OCI-LY1 (cell line): ENCODE results near the gene KCNT1.

Experiments
- H2AFZ ChIP-seq: fragments of 200-600 bp; sonication (generic), shearing (Covaris generic); 2 replicates; pipeline ENCODE4 v1.6.0; 2014; ENCODE audit warnings: antibody characterized with exemption, mild to moderate bottlenecking, low read length
- H3F3A ChIP-seq: fragments of 200-600 bp; sonication (generic), shearing (Covaris generic); 2 replicates; pipeline ENCODE4 v1.6.0; 2014; ENCODE audit warnings: mild to moderate bottlenecking, antibody characterized with exemption, low read length, moderate library complexity; ENCODE audit not compliant: insufficient read depth
- H3K27ac ChIP-seq: fragments of 200-600 bp; sonication (generic); 2 replicates; pipeline ENCODE4 v1.5.1; 2014; ENCODE audit warnings: low read length, mixed run types, mild to moderate bottlenecking, low read depth; ENCODE audit not compliant: poor library complexity, severe bottlenecking
- H3K27me3 ChIP-seq: fragments of 200-600 bp; sonication (generic); 2 replicates; pipeline ENCODE4 v1.6.0; 2014; ENCODE audit warnings: antibody characterized with exemption, mild to moderate bottlenecking, low read length, moderate library complexity; ENCODE audit not compliant: insufficient read depth
- H3K36me3 ChIP-seq: fragments of 200-600 bp; sonication (generic); 2 replicates; pipeline ENCODE4 v1.6.1; 2014; ENCODE audit warnings: mild to moderate bottlenecking, antibody characterized with exemption, low read length, moderate library complexity, mixed read lengths; ENCODE audit not compliant: insufficient read depth
- H3K4me1 ChIP-seq: fragments of 200-600 bp; sonication (generic); 2 replicates; pipeline ENCODE4 v1.5.1; 2014; ENCODE audit warnings: mild to moderate bottlenecking, low read length, moderate library complexity; ENCODE audit not compliant: insufficient read depth, severe bottlenecking
- H3K4me2 ChIP-seq: fragments of 200-600 bp; sonication (generic), shearing (Covaris generic); 2 replicates; pipeline ENCODE4 v1.6.1; 2014; ENCODE audit warnings: low read length
- H3K4me3 ChIP-seq: fragments of 200-600 bp; sonication (generic); 2 replicates; pipeline ENCODE4 v1.5.1; 2014; ENCODE audit warnings: low read length, low read depth, mild to moderate bottlenecking, mixed read lengths; ENCODE audit not compliant: poor library complexity, severe bottlenecking
- H3K79me2 ChIP-seq: fragments of 200-600 bp; shearing (Covaris generic); 2 replicates; pipeline ENCODE4 v1.6.1; 2016; ENCODE audit warnings: mixed run types, low read length, mixed read lengths; ENCODE audit not compliant: insufficient read depth
- H3K9ac ChIP-seq: fragments of 200-600 bp; sonication (generic), shearing (Covaris generic); 2 replicates; pipeline ENCODE4 v1.6.1; 2014; ENCODE audit warnings: mild to moderate bottlenecking, low read length, mixed read lengths
- H3K9me2 ChIP-seq: fragments of 200-600 bp; sonication (generic), shearing (Covaris generic); 2 replicates; pipeline ENCODE4 v1.6.1; 2014; ENCODE audit warnings: low read depth, mild to moderate bottlenecking, low read length, mixed read lengths
- H3K9me3 ChIP-seq: fragments of 200-600 bp; shearing (Covaris generic); 2 replicates; pipeline ENCODE4 v1.6.1; 2014; ENCODE audit warnings: low read length, mixed read lengths
- H4K20me1 ChIP-seq: fragments of 200-600 bp; sonication (generic), shearing (Covaris generic); 2 replicates; pipeline ENCODE4 v1.6.0; 2016; ENCODE audit warnings: mild to moderate bottlenecking, low read length; ENCODE audit not compliant: insufficient read depth
- EZH2 ChIP-seq: fragments of 200-600 bp; sonication (generic), shearing (Covaris generic); IDR thresholded peaks from 2 replicates; pipeline ENCODE4 v1.8.0; 2017; ENCODE audit warnings: borderline replicate concordance, mixed run types, mild to moderate bottlenecking, antibody characterized with exemption, low read length, moderate library complexity, mixed read lengths
- TF ChIP-seq, protein P1 (sequence below): fragments of 200-600 bp; sonication (generic), shearing (Covaris generic); IDR thresholded peaks from 2 replicates; pipeline ENCODE4 v1.5.1; 2017; ENCODE audit warnings: mild to moderate bottlenecking, antibody characterized with exemption, low read length, moderate library complexity, mixed read lengths

Gene KCNT1

GRCh38 chr9:135687216-135687615, 14.8 kb upstream of the KCNT1 start:
- Histone ChIP-seq H3K9me3 (no peaks in the 10 kb centered on the region), H3K27me3 (0 out of 2 replicates have a peak, but pooled peaks cover 4% of the 10 kb centered on the region), H3K36me3 (no peaks in the 10 kb centered on the region), H3K79me2 (no peaks in the 10 kb centered on the region), H3K27ac (no peak overlapping the region), H3K9ac (no peak overlapping the region), H3K9me2 (no peaks in the 10 kb centered on the region), H2AFZ (no peak overlapping the region), H3F3A (no peaks in the 10 kb centered on the region), H3K4me1 (no peaks in the 10 kb centered on the region), H4K20me1 (no peaks in the 10 kb centered on the region), H3K4me2 (no peak overlapping the region), H3K4me3 (no peak overlapping the region)
- TF ChIP-seq, protein P1, sequence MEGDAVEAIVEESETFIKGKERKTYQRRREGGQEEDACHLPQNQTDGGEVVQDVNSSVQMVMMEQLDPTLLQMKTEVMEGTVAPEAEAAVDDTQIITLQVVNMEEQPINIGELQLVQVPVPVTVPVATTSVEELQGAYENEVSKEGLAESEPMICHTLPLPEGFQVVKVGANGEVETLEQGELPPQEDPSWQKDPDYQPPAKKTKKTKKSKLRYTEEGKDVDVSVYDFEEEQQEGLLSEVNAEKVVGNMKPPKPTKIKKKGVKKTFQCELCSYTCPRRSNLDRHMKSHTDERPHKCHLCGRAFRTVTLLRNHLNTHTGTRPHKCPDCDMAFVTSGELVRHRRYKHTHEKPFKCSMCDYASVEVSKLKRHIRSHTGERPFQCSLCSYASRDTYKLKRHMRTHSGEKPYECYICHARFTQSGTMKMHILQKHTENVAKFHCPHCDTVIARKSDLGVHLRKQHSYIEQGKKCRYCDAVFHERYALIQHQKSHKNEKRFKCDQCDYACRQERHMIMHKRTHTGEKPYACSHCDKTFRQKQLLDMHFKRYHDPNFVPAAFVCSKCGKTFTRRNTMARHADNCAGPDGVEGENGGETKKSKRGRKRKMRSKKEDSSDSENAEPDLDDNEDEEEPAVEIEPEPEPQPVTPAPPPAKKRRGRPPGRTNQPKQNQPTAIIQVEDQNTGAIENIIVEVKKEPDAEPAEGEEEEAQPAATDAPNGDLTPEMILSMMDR: no peak
- TF ChIP-seq EZH2: no peak

DNA sequence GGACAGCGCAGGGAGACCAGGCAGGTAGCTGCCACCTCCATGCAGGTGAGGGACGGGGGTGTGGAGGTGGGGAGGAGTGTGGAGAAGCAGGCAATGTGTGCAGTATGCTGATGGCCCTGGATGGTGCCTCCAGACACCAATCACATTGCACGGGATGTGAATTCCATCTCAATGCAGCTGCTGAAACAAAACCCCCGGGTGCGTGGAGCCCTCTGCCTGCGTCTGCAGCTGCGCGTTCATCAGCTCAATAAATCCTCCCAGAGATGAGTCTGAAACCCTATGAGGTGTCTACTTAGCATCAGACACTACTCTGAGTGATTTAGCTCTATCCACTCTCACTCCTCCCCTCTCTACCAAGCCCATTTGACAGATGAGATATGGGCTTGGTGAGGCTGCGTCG, 13.0 kb upstream of the KCNT1 start:
- Histone ChIP-seq H3K27me3 (0 out of 2 replicates have a peak, but pooled peaks cover 4% of the 10 kb centered on the region), H3K9me2 (no peaks in the 10 kb centered on the region), H3K9ac (no peak overlapping the region), H3K36me3 (no peaks in the 10 kb centered on the region), H3K27ac (no peak overlapping the region), H3F3A (no peaks in the 10 kb centered on the region), H3K4me2 (no peak overlapping the region), H3K9me3 (no peaks in the 10 kb centered on the region), H3K4me1 (no peaks in the 10 kb centered on the region), H2AFZ (no peak overlapping the region), H4K20me1 (no peaks in the 10 kb centered on the region), H3K79me2 (no peaks in the 10 kb centered on the region), H3K4me3 (no peak overlapping the region)
- TF ChIP-seq, protein P1: no peak
- no peak for TF ChIP-seq EZH2

GRCh38 chr9:135690836-135691570, 11.0 kb upstream of the KCNT1 start:
- Histone ChIP-seq H3K36me3 (no peaks in the 10 kb centered on the region), H3K4me1 (no peaks in the 10 kb centered on the region), H3F3A (no peaks in the 10 kb centered on the region), H3K9me3 (no peaks in the 10 kb centered on the region), H2AFZ (no peak overlapping the region), H3K9ac (no peak overlapping the region), H4K20me1 (no peaks in the 10 kb centered on the region), H3K9me2 (no peaks in the 10 kb centered on the region), H3K4me3 (no peak overlapping the region), H3K4me2 (no peak overlapping the region), H3K27ac (no peak overlapping the region), H3K79me2 (no peaks in the 10 kb centered on the region), H3K27me3 (0 out of 2 replicates have a peak, but pooled peaks cover 4% of the 10 kb centered on the region)
- no peak for TF ChIP-seq EZH2
- TF ChIP-seq, protein P1: no peak
